Esophagus squamous epithelium (tissue), 5 donors: ENCODE results near the gene IL2. TPM values are rescaled to one million over a fixed set of nuclear protein-coding genes. Genes with fewer than 3 reads are reported as not detected.

Source experiments
- DNase-seq: peaks from one replicate; lab custom pipeline; 2025; lab: John Stamatoyannopoulos, UW
- H3K27ac ChIP-seq, 4 donors: fragments of 200-600 bp; sonication (generic); one replicate each; pipeline ENCODE4 v1.5.1; 2016 to 2019; ENCODE audit warnings: mild to moderate bottlenecking in 1 of 4
- H3K27me3 ChIP-seq, 4 donors: fragments of 200-600 bp; sonication (generic); 1 replicate in 3 of 4; 2 replicates in 1 of 4; pipeline versions ENCODE4 v1.5.1 to v1.6.0; 2017 to 2021; ENCODE audit warnings: antibody characterized with exemption in 1 of 4
- H3K36me3 ChIP-seq, 3 donors: fragments of 200-600 bp; sonication (generic); one replicate each; pipeline ENCODE4 v1.5.1; 2016 to 2019
- H3K4me1 ChIP-seq, 3 donors: fragments of 200-600 bp; sonication (generic); one replicate each; pipeline ENCODE4 v1.5.1; 2017 to 2019
- H3K4me3 ChIP-seq, 4 donors: fragments of 200-600 bp; sonication (generic); 1 replicate in 3 of 4; 2 replicates in 1 of 4; pipeline ENCODE4 v1.5.1; 2016 to 2019; ENCODE audit warnings: mild to moderate bottlenecking in 2 of 4, moderate library complexity in 1 of 4
- H3K9me3 ChIP-seq, 3 donors: fragments of 200-600 bp; sonication (generic); one replicate each; pipeline ENCODE4 v1.5.1; 2016 to 2019
- POLR2A ChIP-seq, 4 donors: fragments of 450-650 bp; IDR thresholded peaks; one replicate each; pipeline ENCODE4 v1.6.1; 2017; ENCODE audit warnings: antibody characterized with exemption in 4 of 4, mild to moderate bottlenecking in 4 of 4, moderate library complexity in 3 of 4
- WGBS, 2 donors: methylation state at CpG; one replicate each; pipeline ENCODE4 v1.1.5; 2018; 5-methylcytosine and 5-hydroxymethylcytosine counted together
- intact Hi-C: fragments of 100-400 bp; cut with DNase I; formaldehyde crosslinking; loops from one replicate; pipeline ENCODE4 v1.15.0; 2022
- total RNA-seq, 4 donors: library from RNA; depleted of rRNA; stranded (reverse); fragments of >200 nt; gene quantifications; one replicate each; pipeline ENCODE4 v1.1.0, GENCODE V29; 2016
- TF ChIP-seq, protein P1 (sequence below), 6 experiments: fragments of 450-650 bp in 4 of 6; fragments of 200-600 bp in 2 of 6; sonication (generic) in 2 of 6; IDR thresholded peaks; one replicate each; pipeline ENCODE4 v1.5.1; 2016 to 2019; ENCODE audit warnings: antibody characterized with exemption in 6 of 6, mild to moderate bottlenecking in 4 of 6, moderate library complexity in 4 of 6
- donor health status: DM: yes; HTN: yes; CAD: no.

The IL2 gene
- total RNA-seq, 4 donors from 2014 or later, result not detected

DNA sequence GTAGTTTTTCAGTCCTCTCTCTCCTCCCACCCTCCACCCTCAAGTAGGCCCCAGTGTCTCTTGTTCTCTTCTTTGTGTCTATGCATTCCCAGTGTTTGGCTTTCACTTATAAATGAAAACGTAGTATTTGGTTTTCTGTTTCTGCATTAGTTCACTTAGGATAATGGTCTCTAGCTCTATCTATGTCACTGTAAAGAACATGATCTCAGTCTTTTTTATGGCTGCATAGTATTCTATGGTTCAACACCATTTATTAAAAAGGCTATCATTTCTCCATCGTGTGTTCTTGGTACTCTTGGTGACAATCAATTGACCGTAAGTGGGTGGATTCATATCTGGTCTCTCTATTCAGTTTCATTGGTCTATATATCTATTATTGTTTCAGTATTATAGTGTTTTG lies 18.7 kb upstream of the IL2 start:
- TF ChIP-seq, protein P1, sequence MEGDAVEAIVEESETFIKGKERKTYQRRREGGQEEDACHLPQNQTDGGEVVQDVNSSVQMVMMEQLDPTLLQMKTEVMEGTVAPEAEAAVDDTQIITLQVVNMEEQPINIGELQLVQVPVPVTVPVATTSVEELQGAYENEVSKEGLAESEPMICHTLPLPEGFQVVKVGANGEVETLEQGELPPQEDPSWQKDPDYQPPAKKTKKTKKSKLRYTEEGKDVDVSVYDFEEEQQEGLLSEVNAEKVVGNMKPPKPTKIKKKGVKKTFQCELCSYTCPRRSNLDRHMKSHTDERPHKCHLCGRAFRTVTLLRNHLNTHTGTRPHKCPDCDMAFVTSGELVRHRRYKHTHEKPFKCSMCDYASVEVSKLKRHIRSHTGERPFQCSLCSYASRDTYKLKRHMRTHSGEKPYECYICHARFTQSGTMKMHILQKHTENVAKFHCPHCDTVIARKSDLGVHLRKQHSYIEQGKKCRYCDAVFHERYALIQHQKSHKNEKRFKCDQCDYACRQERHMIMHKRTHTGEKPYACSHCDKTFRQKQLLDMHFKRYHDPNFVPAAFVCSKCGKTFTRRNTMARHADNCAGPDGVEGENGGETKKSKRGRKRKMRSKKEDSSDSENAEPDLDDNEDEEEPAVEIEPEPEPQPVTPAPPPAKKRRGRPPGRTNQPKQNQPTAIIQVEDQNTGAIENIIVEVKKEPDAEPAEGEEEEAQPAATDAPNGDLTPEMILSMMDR (IDR thresholded peaks at IDR 0.05), result no peak
- TF ChIP-seq POLR2A (IDR thresholded peaks at IDR 0.05), result no peak
- no peaks in the 10 kb centered on the region for H3K36me3 ChIP-seq
- WGBS, 2 donors, result 75 to 95% methylated on average over 3 of the region's 3 CpGs
- H3K27me3 ChIP-seq, result no peaks in the 10 kb centered on the region
- H3K27ac ChIP-seq, result no peak overlapping the region
- DNase-seq, result no peak
- no peaks in the 10 kb centered on the region for H3K4me1 ChIP-seq
- no peak overlapping the region for H3K4me3 ChIP-seq
- H3K9me3 ChIP-seq, result no peaks in the 10 kb centered on the region
- intact Hi-C loops, result no loop called here

DNA sequence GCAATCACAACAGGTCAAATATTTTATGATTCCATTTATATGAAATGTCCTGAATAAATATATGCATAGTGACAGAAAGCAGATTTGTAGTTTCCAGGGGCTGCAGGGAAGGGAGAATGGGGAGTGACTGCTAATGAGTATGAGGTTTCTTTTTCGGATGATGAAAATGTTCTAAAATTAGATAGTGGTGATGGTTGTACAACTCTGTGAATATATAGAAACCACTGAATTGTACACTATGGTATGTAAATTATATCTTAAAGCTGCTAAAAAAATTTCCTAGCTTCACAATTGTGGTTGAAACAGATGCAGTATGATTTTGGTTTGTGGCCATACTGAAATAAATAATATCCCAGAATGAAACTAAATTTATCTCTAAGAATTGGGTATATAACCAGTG lies 12.9 kb upstream of the IL2 start:
- no peaks in the 10 kb centered on the region for H3K27me3 ChIP-seq
- TF ChIP-seq, protein P1 (IDR thresholded peaks at IDR 0.05), result no peak
- TF ChIP-seq POLR2A (IDR thresholded peaks at IDR 0.05), result no peak
- no peak overlapping the region for H3K4me3 ChIP-seq
- intact Hi-C loops, result no loop called here
- H3K36me3 ChIP-seq, result no peaks in the 10 kb centered on the region
- no peak for DNase-seq
- H3K4me1 ChIP-seq, result no peaks in the 10 kb centered on the region
- H3K9me3 ChIP-seq, result no peaks in the 10 kb centered on the region
- no peak overlapping the region for H3K27ac ChIP-seq
- WGBS, 2 donors, result 82 to 84% methylated on average over 1 of the region's 1 CpG

DNA sequence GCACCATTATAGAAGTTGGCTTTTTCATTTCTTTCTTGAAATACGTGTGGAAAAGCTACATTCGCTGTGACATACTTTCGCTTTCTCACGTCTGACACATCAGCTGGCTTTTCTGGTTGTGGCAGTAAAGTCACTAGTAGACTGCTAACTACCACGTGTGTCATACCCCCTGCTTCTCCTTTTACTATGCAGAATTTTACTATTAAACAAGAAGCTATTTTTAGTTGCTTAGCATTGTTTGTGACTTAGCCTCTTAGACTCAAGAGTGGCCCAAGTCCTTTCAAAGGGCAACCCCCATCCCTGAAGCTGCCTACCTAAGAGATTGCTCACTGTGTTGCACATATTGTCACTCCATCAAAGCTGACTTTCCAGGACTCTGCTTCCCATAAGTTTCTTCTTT lies 2.1 kb upstream of the IL2 start:
- no peak for DNase-seq
- Histone ChIP-seq H3K27ac (no peak overlapping the region), H3K27me3 (no peaks in the 10 kb centered on the region), H3K9me3 (no peaks in the 10 kb centered on the region), H3K36me3 (no peaks in the 10 kb centered on the region), H3K4me1 (no peaks in the 10 kb centered on the region), H3K4me3 (peak overlapping the region in 2 of 4 donors; percentile 9 to 24)
- TF ChIP-seq, protein P1 (IDR thresholded peaks at IDR 0.05), result no peak
- no peak for TF ChIP-seq POLR2A (IDR thresholded peaks at IDR 0.05)
- intact Hi-C loops, result no loop called here
- WGBS, 2 donors, result 26 to 29% methylated on average over 5 of the region's 5 CpGs

DNA sequence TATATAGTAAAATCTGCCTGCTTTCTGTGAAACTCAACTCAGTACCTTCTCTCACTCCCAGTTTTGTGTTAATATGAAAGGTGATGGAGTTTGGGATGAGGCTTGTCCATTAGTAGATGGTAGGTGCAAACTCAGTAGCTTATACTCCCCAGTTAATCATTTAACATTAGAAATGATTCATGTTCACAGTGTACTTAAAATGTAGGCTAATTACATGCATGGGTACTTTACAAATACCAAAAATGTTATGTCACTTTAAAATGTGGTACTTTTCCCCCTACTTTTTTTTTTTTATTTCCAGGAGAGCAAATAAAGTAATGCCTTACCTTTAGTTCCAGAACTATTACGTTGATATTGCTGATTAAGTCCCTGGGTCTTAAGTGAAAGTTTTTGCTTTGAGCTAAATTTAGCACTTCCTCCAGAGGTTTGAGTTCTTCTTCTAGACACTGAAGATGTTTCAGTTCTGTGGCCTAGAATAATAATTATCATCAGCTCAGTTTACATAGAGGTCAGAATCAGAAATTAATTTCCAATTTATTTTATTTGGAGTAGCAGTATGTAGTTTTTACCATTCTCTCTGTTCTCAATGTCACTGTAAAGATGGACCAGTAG lies 3.0 kb downstream of the IL2 start:
- WGBS, 2 donors, result 17 to 25% methylated on average over 1 of the region's 1 CpG
- H3K4me3 ChIP-seq, result no peak overlapping the region
- H3K27me3 ChIP-seq, result no peaks in the 10 kb centered on the region
- H3K27ac ChIP-seq, result no peak overlapping the region
- no peaks in the 10 kb centered on the region for H3K36me3 ChIP-seq
- TF ChIP-seq POLR2A (IDR thresholded peaks at IDR 0.05), result no peak
- TF ChIP-seq, protein P1 (IDR thresholded peaks at IDR 0.05), result no peak
- H3K9me3 ChIP-seq, result no peaks in the 10 kb centered on the region
- no peaks in the 10 kb centered on the region for H3K4me1 ChIP-seq
- intact Hi-C loops, result no loop called here
- DNase-seq, result no peak

DNA sequence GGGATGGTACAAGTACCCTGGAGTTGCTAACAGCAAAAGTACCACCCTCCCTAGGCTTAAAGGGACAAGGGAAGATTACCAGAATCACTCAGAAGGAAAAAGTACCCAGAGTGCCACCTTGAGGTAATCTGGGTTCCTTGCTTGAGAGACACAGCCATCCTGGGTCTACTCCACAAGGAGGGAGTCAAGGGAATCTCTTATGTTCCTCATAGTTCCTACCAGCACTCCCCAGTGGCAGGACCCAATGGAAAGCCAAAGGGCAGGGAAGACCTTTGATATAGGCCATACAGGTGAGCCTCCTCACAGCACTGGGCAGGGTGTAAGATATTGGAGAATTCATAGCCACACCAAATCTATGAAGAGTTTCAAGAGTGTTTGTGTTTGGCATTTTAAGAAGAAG lies 5.7 kb downstream of the IL2 start:
- intact Hi-C loops, result no loop called here
- TF ChIP-seq, protein P1 (IDR thresholded peaks at IDR 0.05), result no peak
- TF ChIP-seq POLR2A (IDR thresholded peaks at IDR 0.05), result no peak
- DNase-seq, result no peak
- H3K27me3 ChIP-seq, result no peaks in the 10 kb centered on the region
- H3K4me3 ChIP-seq, result no peak overlapping the region
- no peaks in the 10 kb centered on the region for H3K9me3 ChIP-seq
- H3K36me3 ChIP-seq, result no peaks in the 10 kb centered on the region
- H3K27ac ChIP-seq, result no peak overlapping the region
- no peaks in the 10 kb centered on the region for H3K4me1 ChIP-seq
